ENCODE data around the gene DTD1. TPM values are rescaled to one million over a fixed set of nuclear protein-coding genes. Genes with fewer than 3 reads are reported as not detected.
"Not testable (repeated sequence)": the region's sequence is repeated elsewhere in the genome, so short reads cannot be mapped to it uniquely, and the experiment has no call there.

DTD1 gene
- total and polyA plus RNA-seq, 2 experiments from 2014 or later = 73.3 to 77.7 TPM

DNA sequence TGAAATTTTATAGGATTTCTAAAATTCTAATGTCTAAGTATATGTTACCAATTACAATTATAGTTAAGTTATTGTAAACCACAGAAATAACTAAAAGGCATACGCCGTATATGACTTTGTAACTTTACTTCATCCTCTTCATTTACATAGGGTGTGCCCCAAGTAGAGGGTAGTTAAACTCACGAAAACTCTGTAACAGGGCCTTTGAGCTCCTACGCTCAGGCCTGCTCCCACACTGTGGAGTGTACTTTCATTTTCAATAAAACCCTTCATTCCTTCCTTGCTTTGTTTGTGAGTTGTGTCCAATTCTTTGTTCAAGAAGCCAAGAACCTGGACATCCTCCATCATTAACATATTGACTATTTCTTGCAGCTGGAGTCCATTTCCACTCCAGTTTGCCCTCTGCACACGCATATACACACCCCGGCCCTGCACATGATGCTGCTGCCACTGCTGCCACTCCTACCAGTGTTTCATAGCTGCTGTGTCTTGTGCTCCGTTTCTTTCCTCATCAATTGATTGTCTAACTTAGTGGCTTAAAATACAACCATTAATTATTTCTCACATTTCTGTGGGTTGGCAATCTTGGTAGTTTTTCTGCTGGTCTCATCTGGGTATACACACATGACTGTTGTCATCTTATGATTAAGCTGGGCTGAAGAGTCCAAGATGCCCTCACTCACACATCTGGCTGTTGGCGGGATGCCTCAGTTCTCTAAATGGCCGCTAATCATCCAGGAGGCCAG, 192.7 kb downstream of the DTD1 start:
- Histone ChIP-seq H3K9me3 (ENCODE audit: low read depth) (no peaks in the 10 kb centered on the region), H3K4me2 (ENCODE audit: unreplicated experiment) (no peak overlapping the region), H3K79me2 (ENCODE audit: insufficient read depth) (no peaks in the 10 kb centered on the region), H3K9me2 (ENCODE audit: insufficient read depth) (no peaks in the 10 kb centered on the region), H4K20me1 (ENCODE audit: insufficient read depth) (no peaks in the 10 kb centered on the region), H3K9ac (no peak overlapping the region), H3K4me3 (no peak overlapping the region), H3K36me3 (ENCODE audit: low read depth) (no peaks in the 10 kb centered on the region), H3K4me1 (ENCODE audit: insufficient read depth) (no peaks in the 10 kb centered on the region), H3F3A (ENCODE audit: insufficient read depth) (no peaks in the 10 kb centered on the region), H3K27me3 (replicated peaks; ENCODE audit: insufficient read depth) (no peaks in the 10 kb centered on the region; the same call in 1 of the 2 replicates), H2AFZ (peak overlapping the region; percentile 52; the same call in 1 of the 2 replicates), H3K27ac (no peak overlapping the region)
- in situ Hi-C loops (cut with MboI) = no loop called here
- WGBS, 2 experiments (ENCODE audit: low coverage in 1 of 2, low lambda C conversion rate in 2 of 2, missing lambda C conversion rate in 2 of 2) = 41 to 44% methylated on average over 9 of the region's 9 CpGs
- no peak for TF ChIP-seq EZH2phosphoT487 (IDR thresholded peaks at IDR 0.05; ENCODE audit: insufficient read depth, low read depth)
- no peak for TF ChIP-seq EZH2 (IDR thresholded peaks at IDR 0.05; ENCODE audit: insufficient read depth, poor library complexity, severe bottlenecking)
- DNase-seq = no peak

DNA sequence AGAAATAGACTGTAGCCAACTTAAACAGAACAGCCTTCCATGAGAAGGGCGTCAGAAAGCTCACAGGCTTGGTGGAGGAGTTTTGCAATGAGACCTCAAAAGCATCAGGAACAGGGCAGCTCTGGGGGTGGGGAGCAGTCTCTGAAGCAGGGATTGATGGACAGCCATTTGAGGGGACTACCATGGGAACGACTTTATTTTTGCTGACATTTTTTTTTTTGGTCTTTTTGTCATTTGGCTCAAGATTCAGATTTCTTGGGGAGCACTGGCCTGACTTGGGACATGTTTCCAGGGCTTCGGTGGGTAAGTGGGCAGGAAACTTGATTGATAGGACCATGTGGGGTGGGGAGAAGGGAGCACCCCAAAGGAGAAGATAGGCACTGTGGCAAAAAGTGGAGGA, 193.7 kb downstream of the DTD1 start:
- no peaks in the 10 kb centered on the region for H3K9me2 ChIP-seq (ENCODE audit: insufficient read depth)
- in situ Hi-C loops (cut with MboI) = no loop called here
- H4K20me1 ChIP-seq (ENCODE audit: insufficient read depth) = no peaks in the 10 kb centered on the region
- TF ChIP-seq EZH2phosphoT487 (IDR thresholded peaks at IDR 0.05; ENCODE audit: insufficient read depth, low read depth) (no peak), EZH2 (IDR thresholded peaks at IDR 0.05; ENCODE audit: insufficient read depth, poor library complexity, severe bottlenecking) (no peak)
- no peak overlapping the region for H3K4me3 ChIP-seq
- H3K4me2 ChIP-seq (ENCODE audit: unreplicated experiment) = no peak overlapping the region
- H3K9me3 ChIP-seq (ENCODE audit: low read depth) = no peaks in the 10 kb centered on the region
- H3K9ac ChIP-seq = no peak overlapping the region
- DNase-seq = no peak
- no peak overlapping the region for H2AFZ ChIP-seq
- H3K79me2 ChIP-seq (ENCODE audit: insufficient read depth) = no peaks in the 10 kb centered on the region
- no peaks in the 10 kb centered on the region for H3K4me1 ChIP-seq (ENCODE audit: insufficient read depth)
- no peaks in the 10 kb centered on the region; the same call in 1 of the 2 replicates for H3K27me3 ChIP-seq (replicated peaks; ENCODE audit: insufficient read depth)
- no peaks in the 10 kb centered on the region for H3K36me3 ChIP-seq (ENCODE audit: low read depth)
- no peak overlapping the region for H3K27ac ChIP-seq
- H3F3A ChIP-seq (ENCODE audit: insufficient read depth) = no peaks in the 10 kb centered on the region
- 26 to 36% methylated on average over 3 of the region's 3 CpGs for WGBS, 2 experiments (ENCODE audit: low coverage in 1 of 2, low lambda C conversion rate in 2 of 2, missing lambda C conversion rate in 2 of 2)

- DNase-seq = no peak
- H4K20me1 ChIP-seq (ENCODE audit: insufficient read depth) = no peaks in the 10 kb centered on the region
- no peaks in the 10 kb centered on the region for H3K9me2 ChIP-seq (ENCODE audit: insufficient read depth)
- in situ Hi-C loops (cut with MboI) = no loop called here
- H3K9me3 ChIP-seq (ENCODE audit: low read depth) = no peaks in the 10 kb centered on the region
- no peaks in the 10 kb centered on the region for H3F3A ChIP-seq (ENCODE audit: insufficient read depth)
- no peaks in the 10 kb centered on the region for H3K36me3 ChIP-seq (ENCODE audit: low read depth)
- H3K9ac ChIP-seq = no peak overlapping the region
- no peak overlapping the region for H2AFZ ChIP-seq
- no peaks in the 10 kb centered on the region for H3K4me1 ChIP-seq (ENCODE audit: insufficient read depth)
- H3K4me3 ChIP-seq = no peak overlapping the region
- H3K27ac ChIP-seq = no peak overlapping the region
- 41 to 50% methylated on average over 5 of the region's 5 CpGs for WGBS, 2 experiments (ENCODE audit: low coverage in 1 of 2, low lambda C conversion rate in 2 of 2, missing lambda C conversion rate in 2 of 2)
- H3K79me2 ChIP-seq (ENCODE audit: insufficient read depth) = no peaks in the 10 kb centered on the region
- H3K4me2 ChIP-seq (ENCODE audit: unreplicated experiment) = no peak overlapping the region
- H3K27me3 ChIP-seq (replicated peaks; ENCODE audit: insufficient read depth) = no peaks in the 10 kb centered on the region; the same call in 1 of the 2 replicates
- TF ChIP-seq EZH2phosphoT487 (IDR thresholded peaks at IDR 0.05; ENCODE audit: insufficient read depth, low read depth) = no peak
- TF ChIP-seq EZH2 (IDR thresholded peaks at IDR 0.05; ENCODE audit: insufficient read depth, poor library complexity, severe bottlenecking) = no peak
Observed at GRCh38 chr20:18783385-18783959, 195.6 kb downstream of the DTD1 start.

- in situ Hi-C loops (cut with MboI); H3K36me3 ChIP-seq (ENCODE audit: low read depth); H2AFZ ChIP-seq; H3K27ac ChIP-seq; H3K9ac ChIP-seq; H3K79me2 ChIP-seq (ENCODE audit: insufficient read depth); H3K4me2 ChIP-seq (ENCODE audit: unreplicated experiment); H3F3A ChIP-seq (ENCODE audit: insufficient read depth); H3K27me3 ChIP-seq (replicated peaks; ENCODE audit: insufficient read depth); H3K9me3 ChIP-seq (ENCODE audit: low read depth); H3K4me1 ChIP-seq (ENCODE audit: insufficient read depth); H3K4me3 ChIP-seq; H3K9me2 ChIP-seq (ENCODE audit: insufficient read depth); H4K20me1 ChIP-seq (ENCODE audit: insufficient read depth); DNase-seq: not testable (repeated sequence)
- WGBS, 2 experiments (ENCODE audit: low coverage in 1 of 2, low lambda C conversion rate in 2 of 2, missing lambda C conversion rate in 2 of 2) = 37 to 49% methylated on average over 2 of the region's 2 CpGs
Observed at GRCh38 chr20:18787046-18787445, 199.2 kb downstream of the DTD1 start.
